ENCODE data around the gene UTP11. TPM values are rescaled to one million over a fixed set of nuclear protein-coding genes. Genes with fewer than 3 reads are reported as not detected.

Gene UTP11
- total RNA-seq, 1 donor from 2014 or later = 32.6 TPM

GRCh38 chr1:38050397-38051078 is 38.0 kb downstream of the UTP11 start:
- H3K9me3 Mint-ChIP-seq (ENCODE audit: unreplicated experiment) = no peaks in the 10 kb centered on the region
- H3K4me1 Mint-ChIP-seq (ENCODE audit: unreplicated experiment) = peaks cover 18% of the 10 kb centered on the region
- no peak for DNase-seq (ENCODE audit: extremely low spot score, unreplicated experiment)
- H3K4me3 Mint-ChIP-seq (ENCODE audit: unreplicated experiment) = no peak overlapping the region
- H3K27me3 Mint-ChIP-seq (ENCODE audit: unreplicated experiment) = peaks cover 26% of the 10 kb centered on the region
- TF ChIP-seq CTCF (IDR thresholded peaks at IDR 0.05) = no peak
- H3K27ac Mint-ChIP-seq (ENCODE audit: unreplicated experiment) = no peak overlapping the region
- no peaks in the 10 kb centered on the region for H3K36me3 Mint-ChIP-seq (ENCODE audit: unreplicated experiment)

GRCh38 chr1:38051079-38051543 is 38.6 kb downstream of the UTP11 start:
- Mint-ChIP-seq H3K36me3 (ENCODE audit: unreplicated experiment) (no peaks in the 10 kb centered on the region), H3K4me3 (ENCODE audit: unreplicated experiment) (no peak overlapping the region), H3K27me3 (ENCODE audit: unreplicated experiment) (peaks cover 24% of the 10 kb centered on the region), H3K4me1 (ENCODE audit: unreplicated experiment) (peaks cover 17% of the 10 kb centered on the region), H3K27ac (ENCODE audit: unreplicated experiment) (no peak overlapping the region), H3K9me3 (ENCODE audit: unreplicated experiment) (no peaks in the 10 kb centered on the region)
- DNase-seq (ENCODE audit: extremely low spot score, unreplicated experiment) = no peak
- TF ChIP-seq CTCF (IDR thresholded peaks at IDR 0.05) = no peak

- H3K9me3 Mint-ChIP-seq (ENCODE audit: unreplicated experiment) = no peaks in the 10 kb centered on the region
- H3K27ac Mint-ChIP-seq (ENCODE audit: unreplicated experiment) = no peak overlapping the region
- no peak for TF ChIP-seq CTCF (IDR thresholded peaks at IDR 0.05)
- DNase-seq (ENCODE audit: extremely low spot score, unreplicated experiment) = no peak
- H3K36me3 Mint-ChIP-seq (ENCODE audit: unreplicated experiment) = no peaks in the 10 kb centered on the region
- H3K4me1 Mint-ChIP-seq (ENCODE audit: unreplicated experiment) = peaks cover 13% of the 10 kb centered on the region
- no peak overlapping the region for H3K4me3 Mint-ChIP-seq (ENCODE audit: unreplicated experiment)
- H3K27me3 Mint-ChIP-seq (ENCODE audit: unreplicated experiment) = peaks cover 27% of the 10 kb centered on the region
Observed at GRCh38 chr1:38052750-38053415, 40.3 kb downstream of the UTP11 start.

- Mint-ChIP-seq H3K27ac (ENCODE audit: unreplicated experiment) (no peak overlapping the region), H3K36me3 (ENCODE audit: unreplicated experiment) (no peaks in the 10 kb centered on the region), H3K4me3 (ENCODE audit: unreplicated experiment) (no peak overlapping the region), H3K27me3 (ENCODE audit: unreplicated experiment) (peaks cover 27% of the 10 kb centered on the region), H3K9me3 (ENCODE audit: unreplicated experiment) (no peaks in the 10 kb centered on the region), H3K4me1 (ENCODE audit: unreplicated experiment) (peaks cover 12% of the 10 kb centered on the region)
- no peak for DNase-seq (ENCODE audit: extremely low spot score, unreplicated experiment)
- TF ChIP-seq CTCF (IDR thresholded peaks at IDR 0.05) = no peak
Observed at GRCh38 chr1:38053416-38054091, 41.0 kb downstream of the UTP11 start.

GRCh38 chr1:38055398-38055797 is 42.9 kb downstream of the UTP11 start:
- no peak for TF ChIP-seq CTCF (IDR thresholded peaks at IDR 0.05)
- Mint-ChIP-seq H3K4me1 (ENCODE audit: unreplicated experiment) (peaks cover 12% of the 10 kb centered on the region), H3K27me3 (ENCODE audit: unreplicated experiment) (peaks cover 32% of the 10 kb centered on the region), H3K4me3 (ENCODE audit: unreplicated experiment) (no peak overlapping the region), H3K36me3 (ENCODE audit: unreplicated experiment) (no peaks in the 10 kb centered on the region), H3K27ac (ENCODE audit: unreplicated experiment) (no peak overlapping the region), H3K9me3 (ENCODE audit: unreplicated experiment) (no peaks in the 10 kb centered on the region)
- no peak for DNase-seq (ENCODE audit: extremely low spot score, unreplicated experiment)
